ENCODE measurements around the gene PTGES. TPM values are rescaled to one million over a fixed set of nuclear protein-coding genes. Genes with fewer than 3 reads are reported as not detected.

PTGES gene
- total RNA-seq, 1 experiment from 2014 or later = 2.4 TPM

DNA sequence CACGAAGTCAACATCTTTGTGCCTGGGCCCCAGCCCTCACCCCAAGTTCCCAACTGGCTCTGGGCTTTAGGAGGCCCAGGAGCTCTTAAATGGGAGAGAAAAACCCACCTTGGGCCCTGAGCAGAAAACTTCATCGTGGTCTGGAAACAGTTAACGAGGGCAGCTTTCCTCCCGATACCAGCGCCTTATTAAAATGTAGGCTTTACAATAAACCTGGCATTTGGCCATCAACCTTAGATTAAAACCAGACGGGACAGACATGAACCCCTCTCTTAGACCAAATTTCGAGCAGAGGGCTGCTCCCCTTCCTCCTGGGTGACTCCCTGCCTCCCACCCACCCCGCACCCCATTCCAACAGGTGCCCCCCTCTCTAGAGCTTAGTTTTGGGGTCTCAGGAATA is 48.0 kb downstream of the PTGES start:
- Histone ChIP-seq H3K23me2 (ENCODE audit: insufficient read length, low read depth, low read length, poor library complexity, severe bottlenecking) (no peaks in the 10 kb centered on the region), H3K27ac (ENCODE audit: insufficient read length, low read depth, low read length) (no peak overlapping the region), H3K4ac (ENCODE audit: low read depth, low read length) (no peak overlapping the region), H2AFZ (ENCODE audit: low read length) (no peak overlapping the region), H3K4me1 (ENCODE audit: insufficient read depth, low read length) (no peaks in the 10 kb centered on the region), H3K79me1 (ENCODE audit: insufficient read depth, low read depth, low read length, poor library complexity, severe bottlenecking) (no peaks in the 10 kb centered on the region), H2BK20ac (ENCODE audit: low read depth, low read length, poor library complexity, severe bottlenecking) (no peak overlapping the region), H3K79me2 (ENCODE audit: insufficient read depth, low read length) (no peaks in the 10 kb centered on the region), H4K5ac (ENCODE audit: insufficient read length, low read depth, low read length) (no peak overlapping the region), H3K56ac (ENCODE audit: insufficient read length, low read depth, low read length) (no peak overlapping the region), H3K23ac (ENCODE audit: insufficient read length, low read depth, low read length) (no peak overlapping the region), H4K8ac (replicated peaks; ENCODE audit: insufficient read length, low read depth, low read length) (no peak overlapping the region), H4K20me1 (ENCODE audit: control insufficient read depth, insufficient read depth, insufficient read length) (no peaks in the 10 kb centered on the region), H3K14ac (ENCODE audit: insufficient read depth, low read length) (no peak overlapping the region), H3K4me2 (ENCODE audit: insufficient read depth, insufficient read length, low read length) (no peak overlapping the region), H2BK12ac (ENCODE audit: insufficient read length, low read depth, low read length) (no peak overlapping the region), H4K91ac (ENCODE audit: insufficient read length, low read depth, low read length) (no peak overlapping the region), H2AK5ac (ENCODE audit: insufficient read length, low read length) (no peak overlapping the region), H3K18ac (ENCODE audit: insufficient read length, low read depth, low read length) (no peak overlapping the region), H3T11ph (ENCODE audit: low read length) (no peak overlapping the region), H2BK120ac (ENCODE audit: low read depth, low read length, poor library complexity, severe bottlenecking) (no peak overlapping the region), H3K27me3 (ENCODE audit: insufficient read depth, low read length) (no peaks in the 10 kb centered on the region), H2BK15ac (ENCODE audit: low read depth, low read length) (no peak overlapping the region), H3K9ac (ENCODE audit: extremely low read depth, insufficient read length, low read length) (no peak overlapping the region), H2BK5ac (ENCODE audit: insufficient read length, low read length) (no peak overlapping the region), H3K9me3 (ENCODE audit: control insufficient read depth, low read depth, low read length) (no peaks in the 10 kb centered on the region)
- no CpG with 5 or more reads among the region's 8 CpGs for WGBS (ENCODE audit: extremely low coverage, insufficient read length, low lambda C conversion rate)
- DNase-seq = no peak
- TF ChIP-seq, protein P1, sequence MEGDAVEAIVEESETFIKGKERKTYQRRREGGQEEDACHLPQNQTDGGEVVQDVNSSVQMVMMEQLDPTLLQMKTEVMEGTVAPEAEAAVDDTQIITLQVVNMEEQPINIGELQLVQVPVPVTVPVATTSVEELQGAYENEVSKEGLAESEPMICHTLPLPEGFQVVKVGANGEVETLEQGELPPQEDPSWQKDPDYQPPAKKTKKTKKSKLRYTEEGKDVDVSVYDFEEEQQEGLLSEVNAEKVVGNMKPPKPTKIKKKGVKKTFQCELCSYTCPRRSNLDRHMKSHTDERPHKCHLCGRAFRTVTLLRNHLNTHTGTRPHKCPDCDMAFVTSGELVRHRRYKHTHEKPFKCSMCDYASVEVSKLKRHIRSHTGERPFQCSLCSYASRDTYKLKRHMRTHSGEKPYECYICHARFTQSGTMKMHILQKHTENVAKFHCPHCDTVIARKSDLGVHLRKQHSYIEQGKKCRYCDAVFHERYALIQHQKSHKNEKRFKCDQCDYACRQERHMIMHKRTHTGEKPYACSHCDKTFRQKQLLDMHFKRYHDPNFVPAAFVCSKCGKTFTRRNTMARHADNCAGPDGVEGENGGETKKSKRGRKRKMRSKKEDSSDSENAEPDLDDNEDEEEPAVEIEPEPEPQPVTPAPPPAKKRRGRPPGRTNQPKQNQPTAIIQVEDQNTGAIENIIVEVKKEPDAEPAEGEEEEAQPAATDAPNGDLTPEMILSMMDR (conservative IDR thresholded peaks at IDR 0.05) = no peak
- Mint-ChIP-seq H3K27ac (no peak overlapping the region), H3K4me1 (peaks cover 7 to 15% of the 10 kb centered on the region in 2 experiments), H3K36me3 (ENCODE audit: insufficient read depth in 1 of 3, low read depth in 3 of 3) (no peaks in the 10 kb centered on the region), H3K9me3 (no peaks in the 10 kb centered on the region; a peak in 1 of 5 replicates), H3K27me3 (ENCODE audit: low read depth) (peaks cover 13% of the 10 kb centered on the region), H3K4me3 (no peak overlapping the region)

Measured in H9 (cell line).